Measurements from ENCODE around the gene ERCC8.

DNA sequence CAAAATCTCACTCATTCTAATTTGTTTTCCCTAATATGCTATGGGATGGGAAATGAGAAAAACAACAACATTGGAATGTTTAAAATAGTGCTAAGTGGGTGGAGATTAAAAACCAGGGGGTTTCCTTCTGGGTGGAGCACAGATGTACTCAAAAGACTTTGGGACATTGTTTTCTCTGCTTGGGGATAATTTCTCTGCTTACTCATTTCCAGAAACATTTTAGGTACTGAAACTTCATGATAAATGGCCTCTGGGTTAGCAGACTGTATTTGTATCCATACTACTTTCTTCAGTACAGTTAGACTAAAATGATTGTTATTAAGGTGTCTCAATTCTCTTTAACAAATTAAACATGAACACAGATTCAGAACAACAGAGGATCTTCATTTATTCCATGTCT lies 118.2 kb downstream of the ERCC8 start:
- TF ChIP-seq, protein P1, sequence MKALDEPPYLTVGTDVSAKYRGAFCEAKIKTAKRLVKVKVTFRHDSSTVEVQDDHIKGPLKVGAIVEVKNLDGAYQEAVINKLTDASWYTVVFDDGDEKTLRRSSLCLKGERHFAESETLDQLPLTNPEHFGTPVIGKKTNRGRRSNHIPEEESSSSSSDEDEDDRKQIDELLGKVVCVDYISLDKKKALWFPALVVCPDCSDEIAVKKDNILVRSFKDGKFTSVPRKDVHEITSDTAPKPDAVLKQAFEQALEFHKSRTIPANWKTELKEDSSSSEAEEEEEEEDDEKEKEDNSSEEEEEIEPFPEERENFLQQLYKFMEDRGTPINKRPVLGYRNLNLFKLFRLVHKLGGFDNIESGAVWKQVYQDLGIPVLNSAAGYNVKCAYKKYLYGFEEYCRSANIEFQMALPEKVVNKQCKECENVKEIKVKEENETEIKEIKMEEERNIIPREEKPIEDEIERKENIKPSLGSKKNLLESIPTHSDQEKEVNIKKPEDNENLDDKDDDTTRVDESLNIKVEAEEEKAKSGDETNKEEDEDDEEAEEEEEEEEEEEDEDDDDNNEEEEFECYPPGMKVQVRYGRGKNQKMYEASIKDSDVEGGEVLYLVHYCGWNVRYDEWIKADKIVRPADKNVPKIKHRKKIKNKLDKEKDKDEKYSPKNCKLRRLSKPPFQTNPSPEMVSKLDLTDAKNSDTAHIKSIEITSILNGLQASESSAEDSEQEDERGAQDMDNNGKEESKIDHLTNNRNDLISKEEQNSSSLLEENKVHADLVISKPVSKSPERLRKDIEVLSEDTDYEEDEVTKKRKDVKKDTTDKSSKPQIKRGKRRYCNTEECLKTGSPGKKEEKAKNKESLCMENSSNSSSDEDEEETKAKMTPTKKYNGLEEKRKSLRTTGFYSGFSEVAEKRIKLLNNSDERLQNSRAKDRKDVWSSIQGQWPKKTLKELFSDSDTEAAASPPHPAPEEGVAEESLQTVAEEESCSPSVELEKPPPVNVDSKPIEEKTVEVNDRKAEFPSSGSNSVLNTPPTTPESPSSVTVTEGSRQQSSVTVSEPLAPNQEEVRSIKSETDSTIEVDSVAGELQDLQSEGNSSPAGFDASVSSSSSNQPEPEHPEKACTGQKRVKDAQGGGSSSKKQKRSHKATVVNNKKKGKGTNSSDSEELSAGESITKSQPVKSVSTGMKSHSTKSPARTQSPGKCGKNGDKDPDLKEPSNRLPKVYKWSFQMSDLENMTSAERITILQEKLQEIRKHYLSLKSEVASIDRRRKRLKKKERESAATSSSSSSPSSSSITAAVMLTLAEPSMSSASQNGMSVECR (CRISPR knock-in tag; IDR thresholded peaks at IDR 0.05), result no peak
- TF ChIP-seq SRSF7 (optimal IDR thresholded peaks at IDR 0.05; ENCODE audit: low read depth, low read length) (no peak), RBM22 (IDR thresholded peaks at IDR 0.05; ENCODE audit: low read depth, low read length, poor library complexity, severe bottlenecking) (no peak), ATF7 (IDR thresholded peaks at IDR 0.05) (no peak), POLR2A (conservative IDR thresholded peaks at IDR 0.05) (no peak), TAF1 (IDR thresholded peaks at IDR 0.05; ENCODE audit: control insufficient read depth, extremely low read depth, insufficient read depth, low read length, severe bottlenecking) (no peak), TBL1XR1 (IDR thresholded peaks at IDR 0.05; ENCODE audit: low read length in 2 of 2) (no peak), GABPA (tag; conservative IDR thresholded peaks at IDR 0.05; ENCODE audit: low read depth) (no peak), ZBTB8A (IDR thresholded peaks at IDR 0.05; ENCODE audit: partially characterized antibody) (no peak), ZSCAN29 (IDR thresholded peaks at IDR 0.05) (no peak), SIX5 (IDR thresholded peaks at IDR 0.05; ENCODE audit: borderline replicate concordance in 1 of 2, insufficient read depth in 1 of 2, low read depth in 1 of 2, low read length in 2 of 2) (no peak), ETS2 (tag; IDR thresholded peaks at IDR 0.05; ENCODE audit: borderline replicate concordance, poor library complexity, severe bottlenecking) (no peak), NFATC3 (IDR thresholded peaks at IDR 0.05) (no peak)
- TF ChIP-seq, protein P2, sequence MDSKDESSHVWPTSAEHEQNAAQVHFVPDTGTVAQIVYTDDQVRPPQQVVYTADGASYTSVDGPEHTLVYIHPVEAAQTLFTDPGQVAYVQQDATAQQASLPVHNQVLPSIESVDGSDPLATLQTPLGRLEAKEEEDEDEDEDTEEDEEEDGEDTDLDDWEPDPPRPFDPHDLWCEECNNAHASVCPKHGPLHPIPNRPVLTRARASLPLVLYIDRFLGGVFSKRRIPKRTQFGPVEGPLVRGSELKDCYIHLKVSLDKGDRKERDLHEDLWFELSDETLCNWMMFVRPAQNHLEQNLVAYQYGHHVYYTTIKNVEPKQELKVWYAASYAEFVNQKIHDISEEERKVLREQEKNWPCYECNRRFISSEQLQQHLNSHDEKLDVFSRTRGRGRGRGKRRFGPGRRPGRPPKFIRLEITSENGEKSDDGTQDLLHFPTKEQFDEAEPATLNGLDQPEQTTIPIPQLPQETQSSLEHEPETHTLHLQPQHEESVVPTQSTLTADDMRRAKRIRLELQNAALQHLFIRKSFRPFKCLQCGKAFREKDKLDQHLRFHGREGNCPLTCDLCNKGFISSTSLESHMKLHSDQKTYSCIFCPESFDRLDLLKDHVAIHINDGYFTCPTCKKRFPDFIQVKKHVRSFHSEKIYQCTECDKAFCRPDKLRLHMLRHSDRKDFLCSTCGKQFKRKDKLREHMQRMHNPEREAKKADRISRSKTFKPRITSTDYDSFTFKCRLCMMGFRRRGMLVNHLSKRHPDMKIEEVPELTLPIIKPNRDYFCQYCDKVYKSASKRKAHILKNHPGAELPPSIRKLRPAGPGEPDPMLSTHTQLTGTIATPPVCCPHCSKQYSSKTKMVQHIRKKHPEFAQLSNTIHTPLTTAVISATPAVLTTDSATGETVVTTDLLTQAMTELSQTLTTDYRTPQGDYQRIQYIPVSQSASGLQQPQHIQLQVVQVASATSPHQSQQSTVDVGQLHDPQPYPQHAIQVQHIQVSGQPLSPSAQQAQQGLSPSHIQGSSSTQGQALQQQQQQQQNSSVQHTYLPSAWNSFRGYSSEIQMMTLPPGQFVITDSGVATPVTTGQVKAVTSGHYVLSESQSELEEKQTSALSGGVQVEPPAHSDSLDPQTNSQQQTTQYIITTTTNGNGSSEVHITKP (IDR thresholded peaks at IDR 0.05; ENCODE audit: partially characterized antibody), result no peak

Measured in K562 (cell line).